Measurements from ENCODE around the gene LAP3. TPM values are rescaled to one million over a fixed set of nuclear protein-coding genes. Genes with fewer than 3 reads are reported as not detected.
"Not testable (repeated sequence)": the region's sequence is repeated elsewhere in the genome, so short reads cannot be mapped to it uniquely, and the experiment has no call there.

LAP3 gene
- total and polyA plus RNA-seq, 12 donors = 21.9 to 222 (median 64.4) TPM

GRCh38 chr4:17534705-17535104 is 42.3 kb upstream of the LAP3 start:
- DNase-seq = no peak
- 94 to 98% methylated on average over 4 of the region's 4 CpGs for WGBS, 2 donors
- no peak overlapping the region for H3K4me3 ChIP-seq
- no peak for TF ChIP-seq CTCF (IDR thresholded peaks at IDR 0.05)
- no peaks in the 10 kb centered on the region for H3K9me3 ChIP-seq
- H3K27me3 ChIP-seq = no peaks in the 10 kb centered on the region
- ATAC-seq = no peak
- no peaks in the 10 kb centered on the region for H3K4me1 ChIP-seq
- no peak overlapping the region for H3K27ac ChIP-seq
- intact Hi-C loops (cut with DNase I) = no loop called here
- H3K36me3 ChIP-seq = no peaks in the 10 kb centered on the region

- Histone ChIP-seq H3K4me3 (no peak overlapping the region), H3K36me3 (no peaks in the 10 kb centered on the region), H3K9me3 (no peaks in the 10 kb centered on the region), H3K27ac (no peak overlapping the region), H3K27me3 (no peaks in the 10 kb centered on the region), H3K4me1 (no peaks in the 10 kb centered on the region)
- 79 to 89% methylated on average over 4 of the region's 4 CpGs for WGBS, 2 donors
- no peak for ATAC-seq
- no peak for TF ChIP-seq CTCF (IDR thresholded peaks at IDR 0.05)
- no peak for DNase-seq
- intact Hi-C loops (cut with DNase I) = no loop called here
Measured at GRCh38 chr4:17535242-17535641, 41.8 kb upstream of the LAP3 start.

GRCh38 chr4:17535906-17536305 is 41.1 kb upstream of the LAP3 start:
- ATAC-seq (no peak), DNase-seq (no peak)
- Histone ChIP-seq H3K9me3 (no peaks in the 10 kb centered on the region), H3K36me3 (no peaks in the 10 kb centered on the region), H3K4me3 (no peak overlapping the region), H3K27me3 (peaks cover 0 to 5% (median 0%) of the 10 kb centered on the region in 7 donors), H3K4me1 (no peaks in the 10 kb centered on the region), H3K27ac (no peak overlapping the region)
- TF ChIP-seq CTCF (IDR thresholded peaks at IDR 0.05) = no peak
- intact Hi-C loops (cut with DNase I) = no loop called here
- WGBS, 2 donors = 82 to 92% methylated on average over 3 of the region's 3 CpGs

- H3K36me3 ChIP-seq; H3K4me1 ChIP-seq; ATAC-seq; H3K27ac ChIP-seq; H3K4me3 ChIP-seq; DNase-seq; H3K27me3 ChIP-seq; H3K9me3 ChIP-seq; intact Hi-C loops (cut with DNase I): not testable (repeated sequence)
- WGBS, 2 donors = 91 to 92% methylated on average over 6 of the region's 6 CpGs
Measured at GRCh38 chr4:17537060-17537459, 39.9 kb upstream of the LAP3 start.

GRCh38 chr4:17544205-17544604 is 32.8 kb upstream of the LAP3 start:
- peaks cover 0 to 10% (median 3%) of the 10 kb centered on the region in 9 donors for H3K4me1 ChIP-seq
- no peak overlapping the region for H3K4me3 ChIP-seq
- ATAC-seq = peak in 1 of 8 donors; percentile 27
- DNase-seq = no peak
- H3K27me3 ChIP-seq = peaks cover 0 to 5% (median 0%) of the 10 kb centered on the region in 7 donors
- H3K27ac ChIP-seq = no peak overlapping the region
- H3K36me3 ChIP-seq = no peaks in the 10 kb centered on the region
- no peak for TF ChIP-seq CTCF (IDR thresholded peaks at IDR 0.05)
- no peaks in the 10 kb centered on the region for H3K9me3 ChIP-seq
- WGBS, 2 donors = 30 to 39% methylated on average over 6 of the region's 6 CpGs
- intact Hi-C loops (cut with DNase I) = loop anchor here in 5 of 10 donors (10.0 kb wide), 2 partner anchors 261 to 1051 kb away; no protein-coding TSS in a partner anchor
